ENCODE data around the gene BTBD2. TPM values are rescaled to one million over a fixed set of nuclear protein-coding genes. Genes with fewer than 3 reads are reported as not detected.

BTBD2 gene
- total and polyA plus RNA-seq, 10 of the 15 experiments (the other 5 are each of a cell fraction or from before 2014, with no cell fraction given) = 0.13 to 66.2 (median 10.4) TPM

GRCh38 chr19:2050991-2051772, 35.7 kb upstream of the BTBD2 start, which contains the start of gene MKNK2 (continued):
- TF ChIP-seq NFXL1 (IDR thresholded peaks at IDR 0.05; ENCODE audit: borderline replicate concordance) = peak; percentile 64; the same call in 1 of the 2 replicates
- TF ChIP-seq MYB (IDR thresholded peaks at IDR 0.05; ENCODE audit: borderline replicate concordance, low read depth, low read length) = 0 out of 2 replicates have a peak, but pooled peaks have one; percentile 19
- no peak for TF ChIP-seq ZBED1 (IDR thresholded peaks at IDR 0.05; ENCODE audit: borderline replicate concordance)
- peak; percentile 69 for TF ChIP-seq HDGF (IDR thresholded peaks at IDR 0.05)
- peak; percentile 73 for TF ChIP-seq NR2F1 (conservative IDR thresholded peaks at IDR 0.05)
- peak; percentile 96 for TF ChIP-seq SMAD5 (IDR thresholded peaks at IDR 0.05; ENCODE audit: low read depth)
- no peak for TF ChIP-seq NR2C2 (IDR thresholded peaks at IDR 0.05; ENCODE audit: borderline replicate concordance, control insufficient read depth, insufficient read length, low read depth)
- TF ChIP-seq, protein P1, sequence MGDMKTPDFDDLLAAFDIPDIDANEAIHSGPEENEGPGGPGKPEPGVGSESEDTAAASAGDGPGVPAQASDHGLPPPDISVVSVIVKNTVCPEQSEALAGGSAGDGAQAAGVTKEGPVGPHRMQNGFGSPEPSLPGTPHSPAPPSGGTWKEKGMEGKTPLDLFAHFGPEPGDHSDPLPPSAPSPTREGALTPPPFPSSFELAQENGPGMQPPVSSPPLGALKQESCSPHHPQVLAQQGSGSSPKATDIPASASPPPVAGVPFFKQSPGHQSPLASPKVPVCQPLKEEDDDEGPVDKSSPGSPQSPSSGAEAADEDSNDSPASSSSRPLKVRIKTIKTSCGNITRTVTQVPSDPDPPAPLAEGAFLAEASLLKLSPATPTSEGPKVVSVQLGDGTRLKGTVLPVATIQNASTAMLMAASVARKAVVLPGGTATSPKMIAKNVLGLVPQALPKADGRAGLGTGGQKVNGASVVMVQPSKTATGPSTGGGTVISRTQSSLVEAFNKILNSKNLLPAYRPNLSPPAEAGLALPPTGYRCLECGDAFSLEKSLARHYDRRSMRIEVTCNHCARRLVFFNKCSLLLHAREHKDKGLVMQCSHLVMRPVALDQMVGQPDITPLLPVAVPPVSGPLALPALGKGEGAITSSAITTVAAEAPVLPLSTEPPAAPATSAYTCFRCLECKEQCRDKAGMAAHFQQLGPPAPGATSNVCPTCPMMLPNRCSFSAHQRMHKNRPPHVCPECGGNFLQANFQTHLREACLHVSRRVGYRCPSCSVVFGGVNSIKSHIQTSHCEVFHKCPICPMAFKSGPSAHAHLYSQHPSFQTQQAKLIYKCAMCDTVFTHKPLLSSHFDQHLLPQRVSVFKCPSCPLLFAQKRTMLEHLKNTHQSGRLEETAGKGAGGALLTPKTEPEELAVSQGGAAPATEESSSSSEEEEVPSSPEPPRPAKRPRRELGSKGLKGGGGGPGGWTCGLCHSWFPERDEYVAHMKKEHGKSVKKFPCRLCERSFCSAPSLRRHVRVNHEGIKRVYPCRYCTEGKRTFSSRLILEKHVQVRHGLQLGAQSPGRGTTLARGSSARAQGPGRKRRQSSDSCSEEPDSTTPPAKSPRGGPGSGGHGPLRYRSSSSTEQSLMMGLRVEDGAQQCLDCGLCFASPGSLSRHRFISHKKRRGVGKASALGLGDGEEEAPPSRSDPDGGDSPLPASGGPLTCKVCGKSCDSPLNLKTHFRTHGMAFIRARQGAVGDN (IDR thresholded peaks at IDR 0.05) = peak; percentile 97
- TF ChIP-seq CHD1 (IDR thresholded peaks at IDR 0.05; ENCODE audit: low read depth, low read length) = no peak; the same call in 1 of the 2 replicates
- TF ChIP-seq BRCA1 (IDR thresholded peaks at IDR 0.05; ENCODE audit: low read depth, low read length) = no peak
- TF ChIP-seq, protein P2, sequence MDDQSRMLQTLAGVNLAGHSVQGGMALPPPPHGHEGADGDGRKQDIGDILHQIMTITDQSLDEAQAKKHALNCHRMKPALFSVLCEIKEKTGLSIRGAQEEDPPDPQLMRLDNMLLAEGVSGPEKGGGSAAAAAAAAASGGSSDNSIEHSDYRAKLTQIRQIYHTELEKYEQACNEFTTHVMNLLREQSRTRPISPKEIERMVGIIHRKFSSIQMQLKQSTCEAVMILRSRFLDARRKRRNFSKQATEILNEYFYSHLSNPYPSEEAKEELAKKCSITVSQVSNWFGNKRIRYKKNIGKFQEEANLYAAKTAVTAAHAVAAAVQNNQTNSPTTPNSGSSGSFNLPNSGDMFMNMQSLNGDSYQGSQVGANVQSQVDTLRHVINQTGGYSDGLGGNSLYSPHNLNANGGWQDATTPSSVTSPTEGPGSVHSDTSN (IDR thresholded peaks at IDR 0.05; ENCODE audit: insufficient replicate concordance, low read depth, low read length) = no peak
- TF ChIP-seq NFYB (IDR thresholded peaks at IDR 0.05; ENCODE audit: insufficient read depth, low read depth, low read length) = no peak
- peak; percentile 61 for TF ChIP-seq RELA (IDR thresholded peaks at IDR 0.05; ENCODE audit: borderline replicate concordance, partially characterized antibody)
- 0 out of 2 replicates have a peak, but pooled peaks have one; percentile 27 for TF ChIP-seq CREM (IDR thresholded peaks at IDR 0.05; ENCODE audit: low read depth)
- peak; percentile 63 for TF ChIP-seq ZBTB11 (CRISPR knock-in tag; IDR thresholded peaks at IDR 0.05)
- peak; percentile 85 for TF ChIP-seq TCF12 (IDR thresholded peaks at IDR 0.05; ENCODE audit: low read depth, low read length)
- TF ChIP-seq MEF2B (IDR thresholded peaks at IDR 0.05; ENCODE audit: partially characterized antibody, poor library complexity, severe bottlenecking) = peak; percentile 35
- TF ChIP-seq EGR1 (IDR thresholded peaks at IDR 0.05; ENCODE audit: borderline replicate concordance in 1 of 2, low read depth in 2 of 2, low read length in 2 of 2) = peak; percentile 17 to 87
- TF ChIP-seq JUNB (IDR thresholded peaks at IDR 0.05) = no peak
- TF ChIP-seq SREBF2 (IDR thresholded peaks at IDR 0.05; ENCODE audit: low read length) = no peak
- TF ChIP-seq ZNF24 (IDR thresholded peaks at IDR 0.05) = no peak
